HCT116 (cell line): ENCODE results near the gene POMT1. TPM values are rescaled to one million over a fixed set of nuclear protein-coding genes. Genes with fewer than 3 reads are reported as not detected.

ENCODE experiments used
- ATAC-seq: fragments of 200-7000 bp; cut with Tn5 transposase; 2 replicates; pipeline ENCODE4 v1.9.1; 2020; ENCODE audit warnings: mild to moderate bottlenecking, moderate library complexity
- BruUV-seq: library from RNA; stranded (reverse); fragments of 400-500 nt; replicated peaks from 2 replicates; lab custom pipeline; 2021; lab: Mats Ljungman, UMichigan
- CTCF ChIA-PET: fragments of 300-600 bp; sonication (Branson Sonifier 250); formaldehyde crosslinking; loops from one replicate; lab custom pipeline; 2021; ENCODE audit warnings: antibody characterized with exemption; lab: Charles Lee
- POLR2A ChIA-PET: fragments of 300-600, 350-600 bp; sonication (Branson Sonifier 250); formaldehyde crosslinking; loops from one replicate; lab custom pipeline; 2021; ENCODE audit warnings: antibody characterized with exemption; lab: Charles Lee
- RAD21 ChIA-PET, 2 experiments: fragments of 300-600 bp; sonication (Branson Sonifier 250); formaldehyde crosslinking; loops; one replicate each; lab custom pipeline; 2023; ENCODE audit warnings: low total read pairs in 2 of 2; ENCODE audit not compliant: uncharacterized antibody in 2 of 2, unreplicated experiment in 2 of 2, low non-redundant PET in 1 of 2; lab: Charles Lee
- DNase-seq: peaks from one replicate; pipeline ENCODE4 v3.0.0-alpha.2; 2010; ENCODE audit warnings: low read depth, low spot score
- H2AFZ ChIP-seq: fragments of 200-600 bp; shearing (Covaris generic), sonication (generic); 2 replicates; pipeline ENCODE4 v1.6.1; 2017; ENCODE audit warnings: low read depth, mixed run types, mixed read lengths, antibody characterized with exemption, low read length; ENCODE audit not compliant: poor library complexity, severe bottlenecking
- H3K27ac ChIP-seq: 2 replicates; pipeline ENCODE4 v1.5.1; 2012; ENCODE audit warnings: low read depth, low read length
- H3K27me3 ChIP-seq: fragments of 200-600 bp; sonication (generic); 2 replicates; pipeline ENCODE4 v1.6.1; 2016; ENCODE audit warnings: mixed run types, low read length, mixed read lengths; ENCODE audit not compliant: insufficient read depth
- H3K36me3 ChIP-seq, 2 experiments: fragments of 200-500 bp in 1 of 2; fragments of 200-600 bp in 1 of 2; sonication (Bioruptor generic) in 1 of 2; sonication (generic) in 1 of 2; 2 replicates each; pipeline versions ENCODE4 v1.5.1 to v1.6.1; 2014 to 2016; ENCODE audit warnings: low read length in 2 of 2, inconsistent platforms in 1 of 2, mixed read lengths in 1 of 2, mixed run types in 1 of 2; ENCODE audit not compliant: insufficient read depth in 2 of 2, control insufficient read depth in 1 of 2
- H3K4me1 ChIP-seq, 2 experiments: fragments of 200-600 bp in 1 of 2; sonication (generic) in 1 of 2; 2 replicates each; pipeline versions ENCODE4 v1.5.1 to v1.6.1; 2012 to 2017; ENCODE audit warnings: low read length in 2 of 2, inconsistent platforms in 1 of 2, mild to moderate bottlenecking in 1 of 2, mixed read lengths in 1 of 2, mixed run types in 1 of 2, moderate library complexity in 1 of 2; ENCODE audit not compliant: insufficient read depth in 2 of 2, control insufficient read depth in 1 of 2
- H3K4me2 ChIP-seq: fragments of 200-600 bp; sonication (generic); 2 replicates; pipeline ENCODE4 v1.6.1; 2017; ENCODE audit warnings: mixed run types, low read length, mixed read lengths
- H3K4me3 ChIP-seq, 2 experiments: fragments of 200-600 bp in 1 of 2; sonication (generic) in 1 of 2; replicated peaks in 1 of 2; 2 replicates each; pipeline ENCODE4 v1.5.1; 2011 to 2016; ENCODE audit warnings: low read length in 2 of 2, control low read depth in 1 of 2, low read depth in 1 of 2, mild to moderate bottlenecking in 1 of 2, mixed read lengths in 1 of 2, mixed run types in 1 of 2
- H3K79me2 ChIP-seq: fragments of 200-600 bp; sonication (generic); 2 replicates; pipeline ENCODE4 v1.6.1; 2017; ENCODE audit warnings: mild to moderate bottlenecking, mixed run types, low read length, moderate library complexity, mixed read lengths; ENCODE audit not compliant: insufficient read depth
- H3K9ac ChIP-seq: fragments of 200-600 bp; sonication (generic); 2 replicates; pipeline ENCODE4 v1.6.1; 2016; ENCODE audit warnings: low read length, mixed read lengths
- H3K9me2 ChIP-seq: fragments of 200-600 bp; sonication (generic), shearing (Covaris generic); 2 replicates; pipeline ENCODE4 v1.6.1; 2017; ENCODE audit warnings: mixed run types, mild to moderate bottlenecking, moderate library complexity; ENCODE audit not compliant: insufficient read depth
- H3K9me3 ChIP-seq, 2 experiments: fragments of 200-500 bp in 1 of 2; fragments of 200-600 bp in 1 of 2; sonication (Bioruptor generic) in 1 of 2; sonication (generic) in 1 of 2; 2 replicates each; pipeline ENCODE4 v1.6.1; 2014 to 2017; ENCODE audit warnings: low read length in 2 of 2, mixed read lengths in 2 of 2, inconsistent platforms in 1 of 2, low read depth in 1 of 2, mild to moderate bottlenecking in 1 of 2, mixed run types in 1 of 2, moderate library complexity in 1 of 2; ENCODE audit not compliant: control insufficient read depth in 1 of 2, insufficient read depth in 1 of 2
- H4K20me1 ChIP-seq: fragments of 200-600 bp; sonication (generic), shearing (Covaris generic); 2 replicates; pipeline ENCODE4 v1.6.1; 2017; ENCODE audit warnings: mixed run types, mild to moderate bottlenecking, moderate library complexity; ENCODE audit not compliant: insufficient read depth
- CBX3 ChIP-seq: IDR thresholded peaks from 2 replicates; pipeline ENCODE4 v1.6.1; 2012; ENCODE audit warnings: low read depth
- CTCF ChIP-seq, 3 experiments: fragments of 200-600 bp in 1 of 3; sonication (generic) in 1 of 3; IDR thresholded peaks in 2 of 3; conservative IDR thresholded peaks in 1 of 3; 2 replicates each; pipeline ENCODE4 v1.5.1; 2012 to 2017; ENCODE audit warnings: low read depth in 2 of 3, low read length in 2 of 3, antibody characterized with exemption in 1 of 3, borderline replicate concordance in 1 of 3, control low read depth in 1 of 3, mild to moderate bottlenecking in 1 of 3, mixed read lengths in 1 of 3, mixed run types in 1 of 3, moderate library complexity in 1 of 3; ENCODE audit not compliant: insufficient read depth in 1 of 3
- EZH2 ChIP-seq: fragments of 200-600 bp; sonication (generic); IDR thresholded peaks from 2 replicates; pipeline ENCODE4 v1.6.1; 2017; ENCODE audit warnings: antibody characterized with exemption, mixed run types
- EZH2phosphoT487 ChIP-seq: fragments of 200-600 bp; IDR thresholded peaks from 2 replicates; pipeline ENCODE4 v1.6.1; 2018; ENCODE audit warnings: antibody characterized with exemption, borderline replicate concordance
- FOSL1 ChIP-seq: IDR thresholded peaks from 2 replicates; pipeline ENCODE4 v1.6.1; 2012; ENCODE audit warnings: low read depth
- JUND ChIP-seq: IDR thresholded peaks from 2 replicates; pipeline ENCODE4 v1.6.1; 2012
- POLR2AphosphoS5 ChIP-seq: IDR thresholded peaks from 2 replicates; pipeline ENCODE4 v1.6.1; 2011; ENCODE audit warnings: mild to moderate bottlenecking, low read depth, low read length, moderate library complexity
- RAD21 ChIP-seq: IDR thresholded peaks from 2 replicates; pipeline ENCODE4 v1.6.1; 2012; ENCODE audit warnings: low read depth, mild to moderate bottlenecking
- SRF ChIP-seq: IDR thresholded peaks from 2 replicates; pipeline ENCODE4 v1.6.1; 2012; ENCODE audit warnings: low read depth
- ZFX ChIP-seq: fragments of 450-650 bp; IDR thresholded peaks from 2 replicates; pipeline ENCODE4 v1.6.1; 2017
- intact Hi-C: fragments of 100-400 bp; cut with micrococcal nuclease; formaldehyde crosslinking; loops from 2 replicates; pipeline ENCODE4 v1.10.0; 2022
- total RNA-seq: library from RNA; stranded (reverse); gene quantifications from one replicate; pipeline ENCODE4 v1.2.1, GENCODE V29; 2021; ENCODE audit not compliant: unreplicated experiment
- TF ChIP-seq, protein P1 (sequence below): IDR thresholded peaks from 2 replicates; pipeline ENCODE4 v1.6.1; 2011; ENCODE audit warnings: mild to moderate bottlenecking, low read length, moderate library complexity; ENCODE audit not compliant: insufficient replicate concordance; ENCODE audit errors: extremely low read depth
- TF ChIP-seq, protein P2 (sequence below): IDR thresholded peaks from 2 replicates; pipeline ENCODE4 v1.6.1; 2012

The POMT1 gene
- total RNA-seq, 1 experiment from 2014 or later: 21.4 TPM

GRCh38 chr9:131499254-131499767 lies 3.4 kb upstream of the POMT1 start:
- no peak for DNase-seq
- Histone ChIP-seq H3K27me3 (no peaks in the 10 kb centered on the region), H3K9ac (no peak overlapping the region), H3K4me3 (no peak overlapping the region), H2AFZ (no peak overlapping the region), H4K20me1 (no peaks in the 10 kb centered on the region), H3K79me2 (no peaks in the 10 kb centered on the region), H3K27ac (peak overlapping the region; percentile 29; the same call in 1 of the 2 replicates), H3K4me2 (no peak overlapping the region), H3K9me3 (no peaks in the 10 kb centered on the region), H3K36me3 (peaks cover 39 to 47% of the 10 kb centered on the region in 2 experiments; a peak in 3 of 4 replicates), H3K9me2 (no peaks in the 10 kb centered on the region), H3K4me1 (peaks cover 0 to 10% of the 10 kb centered on the region in 2 experiments; a peak in 1 of 4 replicates)
- ChIA-PET RAD21 (no interaction called here), CTCF (interaction anchor here (0.5 kb wide), 1 partner anchor 35 kb away, joined by 5 read pairs; no protein-coding TSS in a partner anchor), POLR2A (no interaction called here)
- intact Hi-C loops: no loop called here
- TF ChIP-seq, protein P1, sequence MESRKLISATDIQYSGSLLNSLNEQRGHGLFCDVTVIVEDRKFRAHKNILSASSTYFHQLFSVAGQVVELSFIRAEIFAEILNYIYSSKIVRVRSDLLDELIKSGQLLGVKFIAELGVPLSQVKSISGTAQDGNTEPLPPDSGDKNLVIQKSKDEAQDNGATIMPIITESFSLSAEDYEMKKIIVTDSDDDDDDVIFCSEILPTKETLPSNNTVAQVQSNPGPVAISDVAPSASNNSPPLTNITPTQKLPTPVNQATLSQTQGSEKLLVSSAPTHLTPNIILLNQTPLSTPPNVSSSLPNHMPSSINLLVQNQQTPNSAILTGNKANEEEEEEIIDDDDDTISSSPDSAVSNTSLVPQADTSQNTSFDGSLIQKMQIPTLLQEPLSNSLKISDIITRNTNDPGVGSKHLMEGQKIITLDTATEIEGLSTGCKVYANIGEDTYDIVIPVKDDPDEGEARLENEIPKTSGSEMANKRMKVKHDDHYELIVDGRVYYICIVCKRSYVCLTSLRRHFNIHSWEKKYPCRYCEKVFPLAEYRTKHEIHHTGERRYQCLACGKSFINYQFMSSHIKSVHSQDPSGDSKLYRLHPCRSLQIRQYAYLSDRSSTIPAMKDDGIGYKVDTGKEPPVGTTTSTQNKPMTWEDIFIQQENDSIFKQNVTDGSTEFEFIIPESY: no peak
- TF ChIP-seq EZH2phosphoT487 (no peak), JUND (no peak), FOSL1 (no peak), SRF (no peak), POLR2AphosphoS5 (no peak; the same call in 1 of the 2 replicates), EZH2 (no peak)
- ATAC-seq: no peak
- no TSS peak for BruUV-seq

DNA sequence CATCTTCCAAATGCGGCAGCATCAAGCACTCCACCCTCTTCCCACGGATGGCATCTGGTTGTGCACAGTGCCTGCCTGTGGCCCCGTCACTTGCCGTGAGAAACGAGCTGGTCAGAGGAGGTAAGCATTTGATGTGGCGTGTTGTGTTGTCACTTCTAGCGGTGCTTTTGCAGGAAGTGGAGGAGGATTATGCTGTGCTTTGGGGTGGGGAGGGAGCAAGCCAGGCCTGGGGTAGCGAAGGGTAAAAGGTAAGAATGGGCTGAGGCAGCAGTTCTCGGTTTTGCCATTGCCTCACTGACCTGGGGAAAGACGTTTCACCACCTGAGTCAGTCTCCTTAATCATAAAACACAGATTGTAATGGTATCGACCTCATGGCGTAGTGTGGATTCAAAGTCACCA lies 2.3 kb upstream of the POMT1 start:
- intact Hi-C loops: no loop called here
- H3K27ac ChIP-seq: no peak overlapping the region
- peaks cover 33 to 41% of the 10 kb centered on the region in 2 experiments; a peak in 3 of 4 replicates for H3K36me3 ChIP-seq
- H3K4me2 ChIP-seq: no peak overlapping the region
- ChIA-PET POLR2A (no interaction called here), RAD21 (no interaction called here), CTCF (no interaction called here)
- H3K9me2 ChIP-seq: no peaks in the 10 kb centered on the region
- TF ChIP-seq CBX3 (no peak), CTCF (IDR thresholded peaks at IDR 0.05 in 2 of 3, conservative IDR thresholded peaks at IDR 0.05 in 1 of 3; ENCODE audit: borderline replicate concordance in 1 of 3, insufficient read depth in 1 of 3, low read depth in 2 of 3, low read length in 2 of 3) (no peak), ZFX (no peak), JUND (no peak), RAD21 (no peak)
- TF ChIP-seq, protein P2, sequence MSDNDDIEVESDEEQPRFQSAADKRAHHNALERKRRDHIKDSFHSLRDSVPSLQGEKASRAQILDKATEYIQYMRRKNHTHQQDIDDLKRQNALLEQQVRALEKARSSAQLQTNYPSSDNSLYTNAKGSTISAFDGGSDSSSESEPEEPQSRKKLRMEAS: no peak
- no peaks in the 10 kb centered on the region for H3K27me3 ChIP-seq
- DNase-seq (no peak), ATAC-seq (no peak)
- no peak overlapping the region for H2AFZ ChIP-seq
- no peaks in the 10 kb centered on the region for H3K9me3 ChIP-seq
- no peaks in the 10 kb centered on the region for H4K20me1 ChIP-seq
- H3K4me3 ChIP-seq: no peak overlapping the region
- H3K9ac ChIP-seq: no peak overlapping the region
- no peaks in the 10 kb centered on the region for H3K79me2 ChIP-seq
- BruUV-seq: no TSS peak
- peaks cover 0 to 10% of the 10 kb centered on the region in 2 experiments; a peak in 1 of 4 replicates for H3K4me1 ChIP-seq
